MCF 10A (cell line): ENCODE data around the gene GIN1. TPM values are rescaled to one million over a fixed set of nuclear protein-coding genes. Genes with fewer than 3 reads are reported as not detected.

ENCODE experiments used
- BruUV-seq: library from RNA; stranded (reverse); fragments of 400-500 nt; replicated peaks from 2 replicates; lab custom pipeline; 2021; lab: Mats Ljungman, UMichigan
- CTCF ChIA-PET: fragments of 300-600 bp; sonication (Branson Sonifier 250); formaldehyde crosslinking; extraction: SDS; loops from one replicate; lab custom pipeline; 2021; ENCODE audit warnings: antibody characterized with exemption, inconsistent platforms; lab: Yijun Ruan, JAX
- POLR2A ChIA-PET: fragments of 300-600, 350-650 bp; sonication (Branson Sonifier 250); formaldehyde crosslinking; extraction: SDS; loops from one replicate; lab custom pipeline; 2020; ENCODE audit warnings: antibody characterized with exemption, inconsistent platforms; lab: Yijun Ruan, JAX
- DNase-seq: peaks from one replicate; pipeline ENCODE4 v3.0.0-alpha.2; 2018; ENCODE audit not compliant: unreplicated experiment
- H3K27ac Mint-ChIP-seq: one replicate; pipeline ENCODE4 v1.8.0; 2022; ENCODE audit warnings: mild to moderate bottlenecking, low read depth, mixed read lengths; ENCODE audit not compliant: unreplicated experiment
- H3K27me3 Mint-ChIP-seq: one replicate; pipeline ENCODE4 v1.8.0; 2022; ENCODE audit warnings: mixed read lengths; ENCODE audit not compliant: insufficient read depth, unreplicated experiment
- H3K36me3 Mint-ChIP-seq: one replicate; pipeline ENCODE4 v1.8.0; 2022; ENCODE audit warnings: mild to moderate bottlenecking, moderate library complexity, mixed read lengths; ENCODE audit not compliant: insufficient read depth, unreplicated experiment
- H3K4me1 Mint-ChIP-seq: one replicate; pipeline ENCODE4 v1.8.0; 2022; ENCODE audit warnings: mixed read lengths; ENCODE audit not compliant: insufficient read depth, unreplicated experiment
- H3K4me3 Mint-ChIP-seq: one replicate; pipeline ENCODE4 v1.8.0; 2022; ENCODE audit warnings: mild to moderate bottlenecking, moderate library complexity, mixed read lengths; ENCODE audit not compliant: unreplicated experiment
- H3K9me3 Mint-ChIP-seq: one replicate; pipeline ENCODE4 v1.8.0; 2022; ENCODE audit warnings: mixed read lengths; ENCODE audit not compliant: unreplicated experiment
- intact Hi-C: fragments of 100-400 bp; cut with micrococcal nuclease; formaldehyde crosslinking; loops from 2 replicates; pipeline ENCODE4 v1.14.1; 2022
- total RNA-seq: library from RNA; stranded (reverse); gene quantifications from 2 replicates; pipeline ENCODE4 v1.2.3, GENCODE V29; 2022
- TF ChIP-seq, protein P1 (sequence below): fragments of 200-600 bp; IDR thresholded peaks from one replicate; pipeline ENCODE4 v1.8.0; 2022; ENCODE audit warnings: antibody characterized with exemption, mild to moderate bottlenecking; ENCODE audit not compliant: unreplicated experiment

Gene GIN1
- total RNA-seq, 1 experiment from 2014 or later, result 16.2 TPM

GRCh38 chr5:103138202-103138690, 18.3 kb upstream of the GIN1 start:
- H3K27me3 Mint-ChIP-seq, result no peaks in the 10 kb centered on the region
- intact Hi-C loops, result loop anchor here (2.0 to 5.0 kb wide), 3 partner anchors 356 to 601 kb away; no protein-coding TSS in a partner anchor
- H3K27ac Mint-ChIP-seq, result no peak overlapping the region
- H3K9me3 Mint-ChIP-seq, result no peaks in the 10 kb centered on the region
- no TSS peak for BruUV-seq
- peaks cover 30% of the 10 kb centered on the region for H3K36me3 Mint-ChIP-seq
- TF ChIP-seq, protein P1, sequence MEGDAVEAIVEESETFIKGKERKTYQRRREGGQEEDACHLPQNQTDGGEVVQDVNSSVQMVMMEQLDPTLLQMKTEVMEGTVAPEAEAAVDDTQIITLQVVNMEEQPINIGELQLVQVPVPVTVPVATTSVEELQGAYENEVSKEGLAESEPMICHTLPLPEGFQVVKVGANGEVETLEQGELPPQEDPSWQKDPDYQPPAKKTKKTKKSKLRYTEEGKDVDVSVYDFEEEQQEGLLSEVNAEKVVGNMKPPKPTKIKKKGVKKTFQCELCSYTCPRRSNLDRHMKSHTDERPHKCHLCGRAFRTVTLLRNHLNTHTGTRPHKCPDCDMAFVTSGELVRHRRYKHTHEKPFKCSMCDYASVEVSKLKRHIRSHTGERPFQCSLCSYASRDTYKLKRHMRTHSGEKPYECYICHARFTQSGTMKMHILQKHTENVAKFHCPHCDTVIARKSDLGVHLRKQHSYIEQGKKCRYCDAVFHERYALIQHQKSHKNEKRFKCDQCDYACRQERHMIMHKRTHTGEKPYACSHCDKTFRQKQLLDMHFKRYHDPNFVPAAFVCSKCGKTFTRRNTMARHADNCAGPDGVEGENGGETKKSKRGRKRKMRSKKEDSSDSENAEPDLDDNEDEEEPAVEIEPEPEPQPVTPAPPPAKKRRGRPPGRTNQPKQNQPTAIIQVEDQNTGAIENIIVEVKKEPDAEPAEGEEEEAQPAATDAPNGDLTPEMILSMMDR, result no peak
- CTCF ChIA-PET, result interaction anchor here (0.5 to 2.5 kb wide), 24 partner anchors 9 to 768 kb away, joined by 3 to 17 read pairs (median 4); partner anchors contain the start of genes GIN1 and PPIP5K2
- H3K4me3 Mint-ChIP-seq, result no peak overlapping the region
- POLR2A ChIA-PET, result interaction anchor here (3.1 kb wide), 1 partner anchor 18 kb away, joined by 18 read pairs; the partner anchor contains the start of genes GIN1 and PPIP5K2
- no peaks in the 10 kb centered on the region for H3K4me1 Mint-ChIP-seq
- DNase-seq, result no peak

DNA sequence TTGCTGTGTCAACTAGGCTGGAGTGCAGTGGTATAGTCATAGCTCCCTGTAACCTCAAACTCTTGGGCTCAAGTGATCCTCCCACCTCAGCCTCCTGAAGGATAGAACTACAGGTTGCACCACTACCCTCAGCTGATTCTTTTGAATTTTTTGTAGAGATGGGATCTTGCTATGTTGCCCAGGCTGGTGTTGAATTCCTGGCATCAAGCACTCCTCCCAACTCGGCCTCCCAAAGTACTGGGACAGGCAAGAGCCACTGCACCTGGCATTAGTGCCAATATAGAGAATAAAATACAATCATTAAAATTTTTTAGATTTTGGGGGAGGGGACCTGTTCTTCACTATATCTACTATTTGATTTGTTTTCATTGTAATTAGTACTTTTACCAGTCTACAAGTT, 15.5 kb upstream of the GIN1 start:
- Mint-ChIP-seq H3K9me3 (no peaks in the 10 kb centered on the region), H3K4me1 (no peaks in the 10 kb centered on the region), H3K4me3 (no peak overlapping the region), H3K27me3 (no peaks in the 10 kb centered on the region), H3K27ac (no peak overlapping the region), H3K36me3 (peaks cover 20% of the 10 kb centered on the region)
- ChIA-PET POLR2A (interaction anchor here (0.6 to 1.8 kb wide), 3 partner anchors 16 to 326 kb away, joined by 3 to 7 read pairs (median 3); partner anchors contain the start of genes GIN1 and PPIP5K2), CTCF (interaction anchor here (0.6 kb wide), 1 partner anchor 454 kb away, joined by 3 read pairs; no protein-coding TSS in a partner anchor)
- intact Hi-C loops, result loop anchor here (5.0 kb wide), 2 partner anchors 353 to 453 kb away; no protein-coding TSS in a partner anchor
- no peak for DNase-seq
- no TSS peak for BruUV-seq
- TF ChIP-seq, protein P1, result no peak

DNA sequence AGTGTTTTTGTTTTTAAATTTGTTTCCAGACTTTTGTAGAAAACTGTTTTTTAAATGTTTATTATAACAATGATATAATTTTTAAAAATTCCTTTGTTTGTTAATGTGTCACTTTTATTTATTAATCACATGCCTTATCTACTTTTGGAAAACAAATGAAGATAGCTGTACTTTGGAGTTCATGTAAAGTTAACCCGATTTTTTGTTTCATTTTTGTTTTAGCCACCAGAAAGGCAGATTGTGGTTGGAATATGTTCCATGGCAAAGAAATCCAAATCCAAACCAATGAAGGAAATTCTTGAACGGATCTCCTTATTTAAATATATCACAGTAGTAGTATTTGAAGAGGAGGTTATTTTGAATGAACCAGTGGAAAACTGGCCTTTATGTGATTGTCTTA, 13.3 kb upstream of the GIN1 start:
- intact Hi-C loops, result no loop called here
- H3K36me3 Mint-ChIP-seq, result peaks cover 10% of the 10 kb centered on the region
- H3K27me3 Mint-ChIP-seq, result no peaks in the 10 kb centered on the region
- H3K9me3 Mint-ChIP-seq, result no peaks in the 10 kb centered on the region
- CTCF ChIA-PET, result no interaction called here
- no peak overlapping the region for H3K27ac Mint-ChIP-seq
- BruUV-seq, result no TSS peak
- DNase-seq, result no peak
- POLR2A ChIA-PET, result interaction anchor here (1.6 kb wide), 1 partner anchor 13 kb away, joined by 10 read pairs; the partner anchor contains the start of genes GIN1 and PPIP5K2
- TF ChIP-seq, protein P1, result no peak
- H3K4me1 Mint-ChIP-seq, result no peaks in the 10 kb centered on the region
- no peak overlapping the region for H3K4me3 Mint-ChIP-seq

GRCh38 chr5:103132684-103133083, 12.7 kb upstream of the GIN1 start:
- H3K27ac Mint-ChIP-seq, result no peak overlapping the region
- BruUV-seq, result no TSS peak
- ChIA-PET POLR2A (interaction anchor here (1.6 kb wide), 1 partner anchor 12 kb away, joined by 10 read pairs; the partner anchor contains the start of genes GIN1 and PPIP5K2), CTCF (interaction anchor here (0.5 to 1.1 kb wide), 2 partner anchors 92 to 100 kb away, joined by 4 read pairs; no protein-coding TSS in a partner anchor)
- H3K4me3 Mint-ChIP-seq, result no peak overlapping the region
- peaks cover 10% of the 10 kb centered on the region for H3K36me3 Mint-ChIP-seq
- TF ChIP-seq, protein P1, result no peak
- H3K27me3 Mint-ChIP-seq, result no peaks in the 10 kb centered on the region
- no peaks in the 10 kb centered on the region for H3K9me3 Mint-ChIP-seq
- no peak for DNase-seq
- no peaks in the 10 kb centered on the region for H3K4me1 Mint-ChIP-seq
- intact Hi-C loops, result no loop called here
